ENCODE results near the gene NBPF9. TPM values are rescaled to one million over a fixed set of nuclear protein-coding genes. Genes with fewer than 3 reads are reported as not detected.
"Not testable (repeated sequence)": the region's sequence is repeated elsewhere in the genome, so short reads cannot be mapped to it uniquely, and the experiment has no call there.

Gene NBPF9
- total RNA-seq, 1 donor = 19.9 TPM

DNA sequence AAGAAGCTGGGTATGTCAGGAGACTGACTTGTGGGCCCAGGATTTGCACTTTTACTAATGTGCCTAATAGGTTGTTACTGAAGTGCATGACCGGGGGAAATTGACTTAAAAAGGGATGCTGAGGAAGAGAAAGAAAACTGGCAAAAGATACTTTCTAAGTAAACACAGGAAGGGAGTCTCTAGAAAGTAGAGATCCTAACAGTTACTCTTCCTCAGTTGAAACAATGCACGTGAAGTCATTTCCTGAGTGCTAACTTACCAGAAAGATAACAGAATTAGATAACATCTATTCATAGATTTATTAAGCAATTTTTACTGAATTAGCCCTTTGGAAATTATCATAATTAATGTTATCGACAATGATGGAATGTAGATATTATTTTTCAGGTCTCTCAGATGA lies 9.5 kb upstream of the NBPF9 start:
- DNase-seq (ENCODE audit: insufficient read length, low spot score, missing footprints); H3K79me2 ChIP-seq (ENCODE audit: insufficient read depth, low read length); H3K4me3 ChIP-seq (ENCODE audit: insufficient read depth, low read length); H2AFZ ChIP-seq (ENCODE audit: low read length); H3K36me3 ChIP-seq (ENCODE audit: insufficient read depth, low read length); H3K27ac ChIP-seq (ENCODE audit: low read depth, low read length); H3K4me2 ChIP-seq (ENCODE audit: insufficient read depth, low read length); H3K4me1 ChIP-seq (ENCODE audit: insufficient read depth, low read length); H3K27me3 ChIP-seq (ENCODE audit: insufficient read depth, low read length); H3K9me3 ChIP-seq (ENCODE audit: low read depth, low read length); H4K20me1 ChIP-seq (ENCODE audit: insufficient read depth, low read length): not testable (repeated sequence)

DNA sequence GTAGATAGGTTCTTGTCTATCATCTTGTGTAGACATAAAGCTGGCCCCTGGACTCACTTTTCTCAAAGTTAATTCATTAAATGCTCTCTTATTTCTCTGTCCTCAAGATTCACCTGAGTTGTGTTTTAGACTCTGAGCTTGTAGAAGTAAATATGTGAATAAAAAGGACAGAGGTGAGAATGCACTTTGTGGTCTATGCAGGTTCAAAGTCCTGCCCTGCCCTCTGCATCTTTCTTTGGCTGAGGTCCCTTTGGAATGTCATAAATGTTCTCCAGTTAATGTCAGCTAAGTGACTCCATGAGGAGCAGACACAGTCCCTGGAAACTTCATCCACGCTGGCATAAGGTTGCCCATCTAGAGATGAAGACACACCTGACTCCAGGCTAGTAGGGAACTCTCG lies 7.0 kb upstream of the NBPF9 start:
- not testable (repeated sequence) for H3K27me3 ChIP-seq (ENCODE audit: insufficient read depth, low read length); H3K36me3 ChIP-seq (ENCODE audit: insufficient read depth, low read length); H3K79me2 ChIP-seq (ENCODE audit: insufficient read depth, low read length); H2AFZ ChIP-seq (ENCODE audit: low read length); H4K20me1 ChIP-seq (ENCODE audit: insufficient read depth, low read length); H3K9me3 ChIP-seq (ENCODE audit: low read depth, low read length); DNase-seq (ENCODE audit: insufficient read length, low spot score, missing footprints); H3K4me1 ChIP-seq (ENCODE audit: insufficient read depth, low read length); H3K4me2 ChIP-seq (ENCODE audit: insufficient read depth, low read length); H3K4me3 ChIP-seq (ENCODE audit: insufficient read depth, low read length); H3K27ac ChIP-seq (ENCODE audit: low read depth, low read length)

DNA sequence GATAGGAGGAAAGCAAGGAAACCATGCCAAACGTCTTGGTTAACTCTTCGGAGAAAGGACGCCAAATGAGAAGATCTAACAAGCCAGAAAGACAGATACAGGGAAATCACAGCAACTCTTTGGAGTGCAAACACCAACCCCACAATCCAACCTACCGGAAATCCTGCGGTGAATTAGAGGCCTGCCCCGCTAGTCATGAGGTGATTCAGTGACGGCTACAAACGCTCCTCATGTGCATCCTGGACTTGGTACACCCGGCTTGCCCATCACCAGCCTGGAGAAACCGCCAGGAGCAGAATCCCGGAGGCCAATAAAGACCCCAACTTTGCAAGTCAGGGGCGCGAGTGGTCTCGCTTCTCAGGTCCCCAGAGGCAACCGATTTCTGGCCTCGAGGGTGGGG lies 777 bp downstream of the NBPF9 start:
- not testable (repeated sequence) for H3K9me3 ChIP-seq (ENCODE audit: low read depth, low read length); H3K4me1 ChIP-seq (ENCODE audit: insufficient read depth, low read length); H3K36me3 ChIP-seq (ENCODE audit: insufficient read depth, low read length); H4K20me1 ChIP-seq (ENCODE audit: insufficient read depth, low read length); DNase-seq (ENCODE audit: insufficient read length, low spot score, missing footprints); H3K27me3 ChIP-seq (ENCODE audit: insufficient read depth, low read length); H3K79me2 ChIP-seq (ENCODE audit: insufficient read depth, low read length); H2AFZ ChIP-seq (ENCODE audit: low read length); H3K27ac ChIP-seq (ENCODE audit: low read depth, low read length)
- peak overlapping the region; percentile 57 for H3K4me3 ChIP-seq (ENCODE audit: insufficient read depth, low read length)
- peak overlapping the region; percentile 28 for H3K4me2 ChIP-seq (ENCODE audit: insufficient read depth, low read length)

DNA sequence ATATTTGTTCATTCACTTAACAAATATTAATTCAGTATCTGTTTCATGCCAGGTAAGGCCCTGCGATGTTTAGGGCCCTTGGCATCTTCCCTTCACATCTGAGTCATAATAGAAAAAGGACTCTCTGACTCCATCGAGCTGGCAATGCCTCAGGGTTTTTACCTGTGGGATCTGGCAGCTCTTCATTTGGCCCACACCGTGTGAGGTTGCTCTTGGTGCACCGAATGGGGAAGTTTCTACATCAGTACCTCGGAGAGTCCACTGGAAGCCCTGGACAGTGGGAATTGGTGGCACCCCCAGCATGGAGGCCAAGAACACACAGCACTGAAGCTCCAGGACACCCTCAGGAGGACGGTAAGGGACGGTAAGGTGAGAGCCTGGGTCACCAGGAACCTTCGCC lies 5.1 kb downstream of the NBPF9 start:
- H3K79me2 ChIP-seq (ENCODE audit: insufficient read depth, low read length); H2AFZ ChIP-seq (ENCODE audit: low read length); H3K4me1 ChIP-seq (ENCODE audit: insufficient read depth, low read length); H3K4me2 ChIP-seq (ENCODE audit: insufficient read depth, low read length); H3K27ac ChIP-seq (ENCODE audit: low read depth, low read length); H3K4me3 ChIP-seq (ENCODE audit: insufficient read depth, low read length); H3K9me3 ChIP-seq (ENCODE audit: low read depth, low read length); H3K36me3 ChIP-seq (ENCODE audit: insufficient read depth, low read length); DNase-seq (ENCODE audit: insufficient read length, low spot score, missing footprints); H4K20me1 ChIP-seq (ENCODE audit: insufficient read depth, low read length); H3K27me3 ChIP-seq (ENCODE audit: insufficient read depth, low read length): not testable (repeated sequence)

DNA sequence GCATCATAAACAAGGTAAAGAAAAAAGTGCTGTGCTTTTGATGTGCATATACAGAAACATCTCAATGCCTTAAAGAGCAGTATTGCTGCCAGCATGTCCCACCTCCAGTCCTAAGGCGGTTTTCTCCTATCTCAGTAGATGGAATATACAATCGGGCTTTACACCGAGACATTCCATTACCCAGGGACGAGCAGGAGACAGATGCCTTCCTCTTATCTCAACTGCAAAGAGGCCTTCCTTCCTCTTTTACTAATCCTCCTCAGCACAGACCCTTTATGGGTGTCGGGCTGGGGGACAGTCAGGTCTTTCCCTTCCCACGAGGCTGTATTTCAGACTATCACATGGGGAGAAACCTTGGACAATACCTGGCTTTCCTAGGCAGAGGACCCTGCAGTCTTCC lies 10.2 kb downstream of the NBPF9 start:
- H3K27me3 ChIP-seq (ENCODE audit: insufficient read depth, low read length); H3K9me3 ChIP-seq (ENCODE audit: low read depth, low read length); H3K4me2 ChIP-seq (ENCODE audit: insufficient read depth, low read length); H3K4me3 ChIP-seq (ENCODE audit: insufficient read depth, low read length); H3K36me3 ChIP-seq (ENCODE audit: insufficient read depth, low read length); H3K27ac ChIP-seq (ENCODE audit: low read depth, low read length); DNase-seq (ENCODE audit: insufficient read length, low spot score, missing footprints); H3K4me1 ChIP-seq (ENCODE audit: insufficient read depth, low read length); H4K20me1 ChIP-seq (ENCODE audit: insufficient read depth, low read length); H2AFZ ChIP-seq (ENCODE audit: low read length); H3K79me2 ChIP-seq (ENCODE audit: insufficient read depth, low read length): not testable (repeated sequence)

- DNase-seq (ENCODE audit: insufficient read length, low spot score, missing footprints); H3K4me3 ChIP-seq (ENCODE audit: insufficient read depth, low read length); H4K20me1 ChIP-seq (ENCODE audit: insufficient read depth, low read length); H3K9me3 ChIP-seq (ENCODE audit: low read depth, low read length); H3K79me2 ChIP-seq (ENCODE audit: insufficient read depth, low read length); H3K36me3 ChIP-seq (ENCODE audit: insufficient read depth, low read length); H3K4me2 ChIP-seq (ENCODE audit: insufficient read depth, low read length); H2AFZ ChIP-seq (ENCODE audit: low read length); H3K27me3 ChIP-seq (ENCODE audit: insufficient read depth, low read length); H3K27ac ChIP-seq (ENCODE audit: low read depth, low read length); H3K4me1 ChIP-seq (ENCODE audit: insufficient read depth, low read length): not testable (repeated sequence)
Observed at GRCh38 chr1:149075505-149076127, 27.7 kb downstream of the NBPF9 start.

DNA sequence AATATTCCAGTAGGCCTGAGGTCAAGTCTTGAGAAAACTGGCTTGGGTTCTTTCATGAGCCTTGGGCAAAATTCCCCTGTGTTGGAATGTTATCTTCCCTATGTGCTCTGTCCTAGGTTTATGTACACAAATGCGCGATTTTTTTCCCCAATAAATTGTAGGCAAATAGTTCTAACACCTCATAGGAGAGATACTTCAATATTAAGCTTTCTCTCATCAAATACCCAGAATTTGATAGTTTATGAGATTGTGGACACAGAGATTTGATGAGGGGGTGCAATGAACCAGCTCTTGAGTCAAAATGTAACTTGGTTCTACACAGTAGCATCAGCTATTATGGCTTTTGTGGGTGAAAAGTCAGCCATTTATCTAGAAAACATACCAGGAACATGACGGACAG lies 38.7 kb downstream of the NBPF9 start:
- not testable (repeated sequence) for H3K79me2 ChIP-seq (ENCODE audit: insufficient read depth, low read length); H3K4me2 ChIP-seq (ENCODE audit: insufficient read depth, low read length); H4K20me1 ChIP-seq (ENCODE audit: insufficient read depth, low read length); H3K27ac ChIP-seq (ENCODE audit: low read depth, low read length); H3K4me3 ChIP-seq (ENCODE audit: insufficient read depth, low read length); H3K36me3 ChIP-seq (ENCODE audit: insufficient read depth, low read length); DNase-seq (ENCODE audit: insufficient read length, low spot score, missing footprints); H3K27me3 ChIP-seq (ENCODE audit: insufficient read depth, low read length); H3K9me3 ChIP-seq (ENCODE audit: low read depth, low read length); H3K4me1 ChIP-seq (ENCODE audit: insufficient read depth, low read length); H2AFZ ChIP-seq (ENCODE audit: low read length)

DNA sequence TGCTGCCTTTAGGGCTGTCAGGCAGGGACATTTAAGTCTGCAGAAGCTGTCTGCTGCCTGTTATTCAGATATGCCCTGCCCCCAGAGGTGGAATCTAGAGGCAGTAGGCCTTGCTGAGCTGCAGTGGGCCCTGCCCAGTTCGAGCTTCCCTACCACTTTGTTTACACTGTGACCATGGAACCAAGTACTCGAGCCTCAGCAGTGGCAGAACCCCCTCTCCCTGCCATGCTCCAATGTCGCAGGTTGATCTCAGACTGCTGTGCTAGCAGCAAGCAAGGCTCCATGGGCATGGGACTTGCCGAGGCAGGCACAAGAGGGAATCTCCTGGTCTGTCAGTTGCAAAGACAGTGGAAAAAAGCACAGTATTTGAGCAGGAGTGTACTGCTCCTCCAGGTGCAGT lies 60.3 kb downstream of the NBPF9 start:
- H3K4me3 ChIP-seq (ENCODE audit: insufficient read depth, low read length); H3K4me1 ChIP-seq (ENCODE audit: insufficient read depth, low read length); H3K4me2 ChIP-seq (ENCODE audit: insufficient read depth, low read length); H3K27me3 ChIP-seq (ENCODE audit: insufficient read depth, low read length); DNase-seq (ENCODE audit: insufficient read length, low spot score, missing footprints); H2AFZ ChIP-seq (ENCODE audit: low read length); H3K27ac ChIP-seq (ENCODE audit: low read depth, low read length); H3K9me3 ChIP-seq (ENCODE audit: low read depth, low read length); H3K79me2 ChIP-seq (ENCODE audit: insufficient read depth, low read length); H4K20me1 ChIP-seq (ENCODE audit: insufficient read depth, low read length); H3K36me3 ChIP-seq (ENCODE audit: insufficient read depth, low read length): not testable (repeated sequence)

DNA sequence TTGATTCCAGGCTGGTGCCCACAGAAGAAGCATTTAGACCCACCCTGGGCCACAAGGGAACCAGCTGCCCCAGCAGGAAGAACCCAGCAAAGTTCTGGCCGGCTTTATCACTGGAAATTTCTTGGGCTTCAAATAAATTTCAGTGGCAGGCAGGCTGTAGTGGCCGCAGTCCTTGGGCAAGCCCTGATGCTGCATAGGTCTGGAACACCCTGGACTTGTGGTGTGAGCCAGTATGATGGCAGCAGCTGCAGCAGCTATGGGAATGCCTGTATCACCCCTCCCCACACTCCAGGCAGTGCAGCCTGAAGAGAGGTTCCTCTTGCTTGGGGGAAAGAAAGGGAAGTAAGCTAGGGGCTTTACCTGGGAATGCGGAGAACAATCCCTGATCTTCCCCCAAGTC lies 69.4 kb downstream of the NBPF9 start:
- not testable (repeated sequence) for H3K79me2 ChIP-seq (ENCODE audit: insufficient read depth, low read length); DNase-seq (ENCODE audit: insufficient read length, low spot score, missing footprints); H3K4me1 ChIP-seq (ENCODE audit: insufficient read depth, low read length); H3K27me3 ChIP-seq (ENCODE audit: insufficient read depth, low read length); H3K4me2 ChIP-seq (ENCODE audit: insufficient read depth, low read length); H3K9me3 ChIP-seq (ENCODE audit: low read depth, low read length); H3K4me3 ChIP-seq (ENCODE audit: insufficient read depth, low read length); H3K27ac ChIP-seq (ENCODE audit: low read depth, low read length); H4K20me1 ChIP-seq (ENCODE audit: insufficient read depth, low read length); H3K36me3 ChIP-seq (ENCODE audit: insufficient read depth, low read length); H2AFZ ChIP-seq (ENCODE audit: low read length)
